OCI-LY7 (cell line): ENCODE results near the gene MIGA1. TPM values are rescaled to one million over a fixed set of nuclear protein-coding genes. Genes with fewer than 3 reads are reported as not detected.
A peak's percentile ranks its signal among the peaks of the same experiment; 100 is the strongest.

Experiments used
- BruUV-seq: library from RNA; stranded (reverse); fragments of 400-500 nt; replicated peaks from 2 replicates; lab custom pipeline; 2021; lab: Mats Ljungman, UMichigan
- CTCF ChIA-PET: fragments of 300-600 bp; sonication (Branson Sonifier 250); formaldehyde crosslinking; loops from one replicate; lab custom pipeline; 2022; ENCODE audit warnings: antibody characterized with exemption; ENCODE audit not compliant: unreplicated experiment; lab: Charles Lee
- POLR2A ChIA-PET: fragments of 300-600 bp; sonication (Branson Sonifier 250); formaldehyde crosslinking; loops from one replicate; lab custom pipeline; 2022; ENCODE audit warnings: antibody characterized with exemption; lab: Charles Lee
- DNase-seq: peaks from one replicate; pipeline ENCODE4 v3.0.0-alpha.2; 2015; ENCODE audit warnings: low spot score
- H2AFZ ChIP-seq: fragments of 200-600 bp; sonication (generic), shearing (Covaris generic); 2 replicates; pipeline ENCODE4 v1.6.1; 2014; ENCODE audit warnings: mild to moderate bottlenecking, antibody characterized with exemption, low read length, moderate library complexity
- H3K27ac ChIP-seq: fragments of 200-600 bp; sonication (generic); 2 replicates; pipeline ENCODE4 v1.5.1; 2014; ENCODE audit warnings: mixed run types, low read depth, mild to moderate bottlenecking, moderate library complexity, low read length, inconsistent platforms; ENCODE audit not compliant: poor library complexity, severe bottlenecking
- H3K36me3 ChIP-seq: fragments of 200-600 bp; sonication (generic); 2 replicates; pipeline ENCODE4 v1.6.1; 2014; ENCODE audit warnings: mild to moderate bottlenecking, antibody characterized with exemption, low read length, moderate library complexity, mixed read lengths; ENCODE audit not compliant: insufficient read depth
- H3K4me1 ChIP-seq: fragments of 200-600 bp; sonication (generic); 2 replicates; pipeline ENCODE4 v1.5.1; 2014; ENCODE audit warnings: mild to moderate bottlenecking, low read length; ENCODE audit not compliant: insufficient read depth, poor library complexity, severe bottlenecking
- H3K4me2 ChIP-seq: fragments of 200-600 bp; sonication (generic); 2 replicates; pipeline ENCODE4 v1.6.1; 2014; ENCODE audit warnings: mild to moderate bottlenecking, low read length
- H3K4me3 ChIP-seq: fragments of 200-600 bp; sonication (generic); 2 replicates; pipeline ENCODE4 v1.5.1; 2014; ENCODE audit warnings: mild to moderate bottlenecking, low read depth, low read length; ENCODE audit not compliant: poor library complexity, severe bottlenecking
- H3K79me2 ChIP-seq: fragments of 200-600 bp; sonication (generic); 2 replicates; pipeline ENCODE4 v1.6.1; 2016; ENCODE audit warnings: low read depth, mild to moderate bottlenecking, low read length, moderate library complexity, mixed read lengths; ENCODE audit not compliant: insufficient read depth
- H3K9me2 ChIP-seq: fragments of 200-600 bp; sonication (generic); 2 replicates; pipeline ENCODE4 v1.6.1; 2016; ENCODE audit warnings: mild to moderate bottlenecking, low read length, mixed read lengths; ENCODE audit not compliant: insufficient read depth
- H3K9me3 ChIP-seq: fragments of 200-600 bp; sonication (generic); 2 replicates; pipeline ENCODE4 v1.6.1; 2014; ENCODE audit warnings: mild to moderate bottlenecking, mixed run types, low read length, mixed read lengths
- H4K20me1 ChIP-seq: fragments of 200-600 bp; sonication (generic); 2 replicates; pipeline ENCODE4 v1.6.1; 2014; ENCODE audit warnings: mild to moderate bottlenecking, antibody characterized with exemption, low read length, moderate library complexity, mixed read lengths; ENCODE audit not compliant: insufficient read depth
- EZH2phosphoT487 ChIP-seq: fragments of 200-600 bp; sonication (generic); IDR thresholded peaks from 2 replicates; pipeline ENCODE4 v1.6.1; 2018; ENCODE audit warnings: low read depth, borderline replicate concordance, mild to moderate bottlenecking, mixed run types, antibody characterized with exemption, low read length, moderate library complexity, mixed read lengths
- intact Hi-C: fragments of 100-400 bp; cut with micrococcal nuclease; formaldehyde crosslinking; loops from one replicate; pipeline ENCODE4 v1.10.0; 2022; ENCODE audit not compliant: unreplicated experiment
- total RNA-seq, 2 experiments: library from RNA; depleted of rRNA in 1 of 2; stranded (reverse); fragments of >200 nt in 1 of 2; shearing (Covaris generic) in 1 of 2; gene quantifications; 2 replicates each; pipeline ENCODE4 v1.2.3, GENCODE V29; 2014 to 2022
- TF ChIP-seq, protein P1 (sequence below): fragments of 200-600 bp; sonication (generic); conservative IDR thresholded peaks from 2 replicates; pipeline ENCODE4 v1.5.1; 2014; ENCODE audit warnings: mild to moderate bottlenecking, antibody characterized with exemption, low read length, moderate library complexity, mixed read lengths

The MIGA1 gene
- total RNA-seq, 2 experiments from 2014 or later: 5.1 to 8.4 TPM

DNA sequence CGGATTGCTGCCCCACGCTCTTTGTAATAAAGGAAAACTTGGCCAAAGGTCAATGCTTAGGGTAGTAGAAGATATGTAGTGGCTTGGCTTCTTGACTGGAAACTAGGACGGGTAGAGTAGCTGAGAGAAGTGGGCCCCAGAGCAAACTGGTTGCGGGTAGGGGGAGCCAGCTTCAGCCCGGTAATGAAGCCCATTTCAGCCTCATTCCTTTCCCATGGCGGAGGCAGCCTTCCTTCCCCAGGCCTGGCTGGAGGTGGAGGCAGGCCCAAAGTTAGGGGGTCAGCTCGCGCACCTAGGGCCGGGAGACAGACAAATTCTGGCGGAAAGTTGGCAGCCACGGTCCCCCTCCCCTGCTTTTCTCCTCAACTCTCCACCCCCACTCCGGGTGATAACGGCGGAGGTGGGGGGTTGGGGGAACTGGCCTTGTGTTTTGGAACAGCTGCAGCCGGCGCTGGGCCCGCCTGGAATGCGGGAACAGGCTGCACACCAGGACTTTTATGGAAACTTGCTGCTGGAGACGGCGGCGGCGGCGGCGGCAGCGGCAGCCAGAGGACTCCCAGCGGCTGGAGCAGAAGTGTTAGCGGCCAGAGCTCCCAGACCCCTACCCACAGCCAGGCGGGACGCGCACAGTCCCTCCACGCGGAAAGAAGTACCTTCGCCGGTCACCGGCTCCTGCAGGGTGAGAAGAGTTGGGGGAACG lies 108.8 kb downstream of the MIGA1 start, which contains the start of gene NEXN:
Gene NEXN, plus strand, starts transcription at position 544 of the 700 bp plus-strand sequence. CDS start 27,483 bp downstream, outside the sequence.
- CTCF ChIA-PET: no interaction called here

DNA sequence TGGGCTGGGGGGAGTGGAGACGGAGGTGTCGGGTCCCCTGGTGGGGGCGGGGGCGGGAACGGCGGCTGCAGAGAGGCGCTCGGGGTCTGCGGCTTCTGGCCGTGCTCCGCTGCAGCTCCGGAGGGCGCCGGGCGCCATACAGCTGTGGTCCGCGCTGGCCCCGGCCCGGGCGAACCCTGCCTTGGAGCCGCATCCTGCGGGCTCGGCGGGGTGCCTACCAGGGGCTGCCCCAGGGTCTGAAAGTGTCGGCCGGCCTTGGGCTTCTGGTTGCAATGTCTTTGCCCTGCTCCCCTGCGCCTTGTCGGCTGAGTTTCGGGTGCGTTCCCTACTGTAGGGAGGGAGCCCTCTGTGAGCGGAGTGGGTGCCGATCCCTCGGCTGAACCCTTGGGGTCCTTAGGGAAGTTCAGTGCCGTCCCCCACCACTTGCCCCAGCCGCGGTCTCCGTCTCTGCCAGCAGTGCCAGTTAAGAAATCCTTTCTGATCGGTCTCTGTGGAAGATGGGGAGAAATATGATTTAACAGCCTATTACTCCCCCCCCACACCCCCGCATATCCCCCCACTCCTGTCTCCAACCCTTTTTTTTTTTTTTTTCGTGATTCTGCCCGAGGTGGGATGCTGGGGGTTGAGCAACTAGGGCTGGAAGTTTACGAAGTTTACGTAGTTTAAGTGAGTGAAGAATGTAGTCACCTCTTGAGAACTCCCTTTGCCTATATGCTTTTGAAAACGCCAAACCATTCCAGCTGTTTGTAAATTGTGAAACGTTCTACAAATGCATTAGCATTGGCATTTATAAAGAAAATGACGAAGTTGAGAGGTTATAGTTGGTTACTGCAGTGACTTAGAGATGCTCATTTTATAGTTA lies 109.6 kb downstream of the MIGA1 start:
- H3K27ac ChIP-seq: no peak overlapping the region
- no TSS peak for BruUV-seq
- no peaks in the 10 kb centered on the region for H3K9me3 ChIP-seq
- H3K4me2 ChIP-seq: peak overlapping the region; percentile 44; the same call in 1 of the 2 replicates
- H2AFZ ChIP-seq: no peak overlapping the region
- DNase-seq: no peak
- intact Hi-C loops: no loop called here
- no peak overlapping the region for H3K4me3 ChIP-seq
- no peaks in the 10 kb centered on the region for H3K9me2 ChIP-seq
- CTCF ChIA-PET: no interaction called here
- no peaks in the 10 kb centered on the region for H3K79me2 ChIP-seq
- H4K20me1 ChIP-seq: no peaks in the 10 kb centered on the region
- H3K36me3 ChIP-seq: no peaks in the 10 kb centered on the region
- no peaks in the 10 kb centered on the region for H3K4me1 ChIP-seq
- POLR2A ChIA-PET: no interaction called here
- TF ChIP-seq, protein P1, sequence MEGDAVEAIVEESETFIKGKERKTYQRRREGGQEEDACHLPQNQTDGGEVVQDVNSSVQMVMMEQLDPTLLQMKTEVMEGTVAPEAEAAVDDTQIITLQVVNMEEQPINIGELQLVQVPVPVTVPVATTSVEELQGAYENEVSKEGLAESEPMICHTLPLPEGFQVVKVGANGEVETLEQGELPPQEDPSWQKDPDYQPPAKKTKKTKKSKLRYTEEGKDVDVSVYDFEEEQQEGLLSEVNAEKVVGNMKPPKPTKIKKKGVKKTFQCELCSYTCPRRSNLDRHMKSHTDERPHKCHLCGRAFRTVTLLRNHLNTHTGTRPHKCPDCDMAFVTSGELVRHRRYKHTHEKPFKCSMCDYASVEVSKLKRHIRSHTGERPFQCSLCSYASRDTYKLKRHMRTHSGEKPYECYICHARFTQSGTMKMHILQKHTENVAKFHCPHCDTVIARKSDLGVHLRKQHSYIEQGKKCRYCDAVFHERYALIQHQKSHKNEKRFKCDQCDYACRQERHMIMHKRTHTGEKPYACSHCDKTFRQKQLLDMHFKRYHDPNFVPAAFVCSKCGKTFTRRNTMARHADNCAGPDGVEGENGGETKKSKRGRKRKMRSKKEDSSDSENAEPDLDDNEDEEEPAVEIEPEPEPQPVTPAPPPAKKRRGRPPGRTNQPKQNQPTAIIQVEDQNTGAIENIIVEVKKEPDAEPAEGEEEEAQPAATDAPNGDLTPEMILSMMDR: no peak
- TF ChIP-seq EZH2phosphoT487: no peak

More for the DNA sequence above, 108.8 kb downstream of the MIGA1 start, which contains the start of gene NEXN:
- H3K4me3 ChIP-seq: no peak within 1 kb of the TSS
- peak within 1 kb of the TSS; percentile 44; the same call in 1 of the 2 replicates for H3K4me2 ChIP-seq
- TF ChIP-seq, protein P1: no peak
- no peak for TF ChIP-seq EZH2phosphoT487
- intact Hi-C loops: no loop called here
- H2AFZ ChIP-seq: no peak within 1 kb of the TSS
- no peaks in the 10 kb centered on the region for H3K36me3 ChIP-seq
- no peak for DNase-seq
- H3K27ac ChIP-seq: no peak within 1 kb of the TSS
- POLR2A ChIA-PET: interaction anchor here (0.6 kb wide), 1 partner anchor 69 kb away, joined by 3 read pairs; no protein-coding TSS in a partner anchor
- H3K4me1 ChIP-seq: no peaks in the 10 kb centered on the region
- H3K79me2 ChIP-seq: no peaks in the 10 kb centered on the region
- H3K9me2 ChIP-seq: no peaks in the 10 kb centered on the region
- H4K20me1 ChIP-seq: no peaks in the 10 kb centered on the region
- H3K9me3 ChIP-seq: no peaks in the 10 kb centered on the region
- BruUV-seq: no TSS peak
